Caco-2 (cell line): ENCODE results near the gene SHISAL2A. TPM values are rescaled to one million over a fixed set of nuclear protein-coding genes. Genes with fewer than 3 reads are reported as not detected.

ENCODE experiments used
- BruUV-seq: library from RNA; stranded (reverse); fragments of 400-500 nt; replicated peaks from 2 replicates; lab custom pipeline; 2021; lab: Mats Ljungman, UMichigan
- CTCF ChIA-PET: fragments of 300-600 bp; sonication (Branson Sonifier 250); formaldehyde crosslinking; loops from one replicate; lab custom pipeline; 2022; ENCODE audit warnings: antibody characterized with exemption; lab: Charles Lee
- POLR2A ChIA-PET: fragments of 300-600 bp; sonication (Branson Sonifier 250); formaldehyde crosslinking; loops from one replicate; lab custom pipeline; 2022; ENCODE audit warnings: antibody characterized with exemption; lab: Charles Lee
- DNase-seq, 2 experiments: peaks; one replicate each; pipeline versions ENCODE4 v3.0.0 to v3.0.0-alpha.2; 2020 to 2022
- H3K27me3 ChIP-seq: replicated peaks from 2 replicates; pipeline ENCODE4 v1.6.0; 2011; ENCODE audit warnings: low read length; ENCODE audit not compliant: control insufficient read depth, insufficient read depth
- H3K36me3 ChIP-seq: 2 replicates; pipeline ENCODE4 v1.5.1; 2011; ENCODE audit warnings: low read length; ENCODE audit not compliant: control insufficient read depth, insufficient read depth
- H3K4me1 ChIP-seq: fragments of 250-450 bp; sonication (Bioruptor Pico); 2 replicates; pipeline ENCODE4 v1.5.1; 2020; ENCODE audit warnings: mild to moderate bottlenecking
- H3K4me3 ChIP-seq: 2 replicates; pipeline ENCODE4 v1.5.1; 2011; ENCODE audit warnings: low read depth, mild to moderate bottlenecking, control low read depth, low read length
- H3K9me3 ChIP-seq: fragments of 250-450 bp; sonication (Bioruptor Pico); 2 replicates; pipeline ENCODE4 v1.5.1; 2020; ENCODE audit warnings: mild to moderate bottlenecking, moderate library complexity
- H3K27ac Mint-ChIP-seq: one replicate; pipeline ENCODE4 v1.8.0; 2022; ENCODE audit warnings: mixed read lengths; ENCODE audit not compliant: unreplicated experiment
- H3K27me3 Mint-ChIP-seq: one replicate; pipeline ENCODE4 v1.8.0; 2022; ENCODE audit warnings: mixed read lengths; ENCODE audit not compliant: insufficient read depth, unreplicated experiment
- H3K36me3 Mint-ChIP-seq: one replicate; pipeline ENCODE4 v1.8.0; 2022; ENCODE audit warnings: mild to moderate bottlenecking, mixed read lengths; ENCODE audit not compliant: insufficient read depth, unreplicated experiment
- H3K4me1 Mint-ChIP-seq: one replicate; pipeline ENCODE4 v1.8.0; 2022; ENCODE audit warnings: low read depth, mixed read lengths; ENCODE audit not compliant: unreplicated experiment
- H3K4me3 Mint-ChIP-seq: one replicate; pipeline ENCODE4 v1.8.0; 2022; ENCODE audit warnings: mild to moderate bottlenecking, moderate library complexity, mixed read lengths; ENCODE audit not compliant: unreplicated experiment
- H3K9me3 Mint-ChIP-seq: one replicate; pipeline ENCODE4 v1.8.0; 2022; ENCODE audit warnings: mixed read lengths; ENCODE audit not compliant: unreplicated experiment
- CTCF ChIP-seq, 2 experiments: fragments of 200-600 bp in 1 of 2; IDR thresholded peaks; 1 replicate in 1 of 2; 2 replicates in 1 of 2; pipeline versions ENCODE4 v1.5.1 to v1.8.0; 2011 to 2022; ENCODE audit warnings: antibody characterized with exemption in 1 of 2, control low read depth in 1 of 2, inconsistent platforms in 1 of 2, low read depth in 1 of 2, low read length in 1 of 2, mild to moderate bottlenecking in 1 of 2, moderate library complexity in 1 of 2; ENCODE audit not compliant: insufficient read depth in 1 of 2, severe bottlenecking in 1 of 2, unreplicated experiment in 1 of 2
- intact Hi-C: fragments of 100-400 bp; cut with micrococcal nuclease; formaldehyde crosslinking; loops from one replicate; pipeline ENCODE4 v1.10.0; 2022; ENCODE audit not compliant: unreplicated experiment
- total RNA-seq: library from RNA; stranded (reverse); gene quantifications from 2 replicates; pipeline ENCODE4 v1.2.3, GENCODE V29; 2022

Gene SHISAL2A
- total RNA-seq, 1 experiment from 2014 or later = 3.7 TPM

- Mint-ChIP-seq H3K27me3 (no peaks in the 10 kb centered on the region), H3K27ac (no peak overlapping the region), H3K4me3 (no peak overlapping the region), H3K4me1 (peaks cover 6% of the 10 kb centered on the region), H3K9me3 (no peaks in the 10 kb centered on the region), H3K36me3 (no peaks in the 10 kb centered on the region)
- peaks cover 12% of the 10 kb centered on the region; the same call in 1 of the 2 replicates for H3K4me1 ChIP-seq
- no peaks in the 10 kb centered on the region for H3K27me3 ChIP-seq
- no peak overlapping the region for H3K4me3 ChIP-seq
- intact Hi-C loops = no loop called here
- ChIA-PET POLR2A (no interaction called here), CTCF (interaction anchor here (0.6 kb wide), 1 partner anchor 1089 kb away, joined by 4 read pairs; no protein-coding TSS in a partner anchor)
- H3K36me3 ChIP-seq = no peaks in the 10 kb centered on the region
- H3K9me3 ChIP-seq = no peaks in the 10 kb centered on the region
- BruUV-seq = no TSS peak
- no peak for DNase-seq
- no peak for TF ChIP-seq CTCF (IDR thresholded peaks at IDR 0.05; ENCODE audit: insufficient read depth in 1 of 2, low read depth in 1 of 2, low read length in 1 of 2, severe bottlenecking in 1 of 2, unreplicated experiment in 1 of 2)
Observed at GRCh38 chr1:52665006-52665941, 32.3 kb downstream of the SHISAL2A start.

GRCh38 chr1:52667290-52667689 lies 34.3 kb downstream of the SHISAL2A start:
- H3K27me3 ChIP-seq = no peaks in the 10 kb centered on the region
- no peaks in the 10 kb centered on the region for H3K27me3 Mint-ChIP-seq
- DNase-seq = no peak
- H3K27ac Mint-ChIP-seq = no peak overlapping the region
- no peaks in the 10 kb centered on the region for H3K9me3 ChIP-seq
- H3K9me3 Mint-ChIP-seq = no peaks in the 10 kb centered on the region
- no peak overlapping the region for H3K4me3 Mint-ChIP-seq
- ChIA-PET CTCF (no interaction called here), POLR2A (no interaction called here)
- H3K4me1 Mint-ChIP-seq = peaks cover 6% of the 10 kb centered on the region
- intact Hi-C loops = no loop called here
- peaks cover 12% of the 10 kb centered on the region; the same call in 1 of the 2 replicates for H3K4me1 ChIP-seq
- no peaks in the 10 kb centered on the region for H3K36me3 ChIP-seq
- H3K36me3 Mint-ChIP-seq = no peaks in the 10 kb centered on the region
- H3K4me3 ChIP-seq = no peak overlapping the region
- BruUV-seq = no TSS peak
- no peak for TF ChIP-seq CTCF (IDR thresholded peaks at IDR 0.05; ENCODE audit: insufficient read depth in 1 of 2, low read depth in 1 of 2, low read length in 1 of 2, severe bottlenecking in 1 of 2, unreplicated experiment in 1 of 2)

GRCh38 chr1:52667984-52668383 lies 35.0 kb downstream of the SHISAL2A start:
- Mint-ChIP-seq H3K36me3 (no peaks in the 10 kb centered on the region), H3K27ac (no peak overlapping the region), H3K9me3 (no peaks in the 10 kb centered on the region), H3K4me1 (peaks cover 4% of the 10 kb centered on the region), H3K4me3 (no peak overlapping the region), H3K27me3 (no peaks in the 10 kb centered on the region)
- H3K36me3 ChIP-seq = no peaks in the 10 kb centered on the region
- H3K4me1 ChIP-seq = peaks cover 5% of the 10 kb centered on the region; the same call in 1 of the 2 replicates
- intact Hi-C loops = no loop called here
- H3K27me3 ChIP-seq = no peaks in the 10 kb centered on the region
- DNase-seq = no peak
- H3K4me3 ChIP-seq = no peak overlapping the region
- BruUV-seq = no TSS peak
- no peak for TF ChIP-seq CTCF (IDR thresholded peaks at IDR 0.05; ENCODE audit: insufficient read depth in 1 of 2, low read depth in 1 of 2, low read length in 1 of 2, severe bottlenecking in 1 of 2, unreplicated experiment in 1 of 2)
- ChIA-PET POLR2A (interaction anchor here (0.9 kb wide), 1 partner anchor 35 kb away, joined by 3 read pairs; the partner anchor contains the start of gene SHISAL2A), CTCF (interaction anchor here (0.6 kb wide), 1 partner anchor 170 kb away, joined by 4 read pairs; no protein-coding TSS in a partner anchor)
- H3K9me3 ChIP-seq = no peaks in the 10 kb centered on the region
